Liver (tissue), 3 donors: ENCODE data around the gene CHRM4.
A peak's percentile ranks its signal among the peaks of the same experiment; 100 is the strongest.

Source experiments
- ATF3 ChIP-seq: IDR thresholded peaks from 2 replicates; pipeline ENCODE4 v1.6.1; 2016; ENCODE audit warnings: antibody characterized with exemption
- CTCF ChIP-seq: fragments of 150-350 bp; IDR thresholded peaks from 2 replicates; pipeline ENCODE4 v1.5.1; 2017; ENCODE audit warnings: improper control_type of control experiment, low read depth, low read length; ENCODE audit not compliant: missing input control
- EGR1 ChIP-seq, 2 donors: IDR thresholded peaks; 2 replicates each; pipeline ENCODE4 v1.6.1; 2016 to 2018; ENCODE audit warnings: antibody characterized with exemption in 2 of 2, low read depth in 2 of 2
- FOXA1 ChIP-seq: IDR thresholded peaks from 2 replicates; pipeline ENCODE4 v1.6.1; 2016; ENCODE audit warnings: antibody characterized with exemption
- JUND ChIP-seq, 2 donors: IDR thresholded peaks; 2 replicates each; pipeline ENCODE4 v1.6.1; 2016; ENCODE audit warnings: antibody characterized with exemption in 2 of 2
- RAD21 ChIP-seq, 2 donors: IDR thresholded peaks; 2 replicates each; pipeline ENCODE4 v1.6.1; 2016; ENCODE audit warnings: antibody characterized with exemption in 2 of 2, mild to moderate bottlenecking in 2 of 2
- TAF1 ChIP-seq: conservative IDR thresholded peaks from 2 replicates; pipeline ENCODE4 v1.6.1; 2016; ENCODE audit warnings: antibody characterized with exemption, mild to moderate bottlenecking
- YY1 ChIP-seq: IDR thresholded peaks from 2 replicates; pipeline ENCODE4 v1.6.1; 2016; ENCODE audit warnings: antibody characterized with exemption, mild to moderate bottlenecking
- ZBTB33 ChIP-seq: IDR thresholded peaks from 2 replicates; pipeline ENCODE4 v1.6.1; 2016; ENCODE audit warnings: antibody characterized with exemption
- TF ChIP-seq, protein P1 (sequence below): IDR thresholded peaks from 2 replicates; pipeline ENCODE4 v1.6.1; 2016; ENCODE audit warnings: antibody characterized with exemption
- TF ChIP-seq, protein P2 (sequence below): IDR thresholded peaks from 2 replicates; pipeline ENCODE4 v1.6.1; 2016; ENCODE audit warnings: antibody characterized with exemption, mild to moderate bottlenecking
- donor health status: healthy.
- donor health status: healthy.

GRCh38 chr11:46346886-46347636 is 44.5 kb downstream of the CHRM4 start, which contains the start of gene DGKZ:
- TF ChIP-seq JUND (IDR thresholded peaks at IDR 0.05) (no peak), CTCF (peak; percentile 99), EGR1 (IDR thresholded peaks at IDR 0.05; ENCODE audit: low read depth in 2 of 2) (no peak), ZBTB33 (no peak), TAF1 (no peak), FOXA1 (no peak), ATF3 (no peak), RAD21 (IDR thresholded peaks at IDR 0.05) (peak in 1 of 2 donors; percentile 22), YY1 (no peak)
- TF ChIP-seq, protein P1, sequence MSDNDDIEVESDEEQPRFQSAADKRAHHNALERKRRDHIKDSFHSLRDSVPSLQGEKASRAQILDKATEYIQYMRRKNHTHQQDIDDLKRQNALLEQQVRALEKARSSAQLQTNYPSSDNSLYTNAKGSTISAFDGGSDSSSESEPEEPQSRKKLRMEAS = no peak
- TF ChIP-seq, protein P2, sequence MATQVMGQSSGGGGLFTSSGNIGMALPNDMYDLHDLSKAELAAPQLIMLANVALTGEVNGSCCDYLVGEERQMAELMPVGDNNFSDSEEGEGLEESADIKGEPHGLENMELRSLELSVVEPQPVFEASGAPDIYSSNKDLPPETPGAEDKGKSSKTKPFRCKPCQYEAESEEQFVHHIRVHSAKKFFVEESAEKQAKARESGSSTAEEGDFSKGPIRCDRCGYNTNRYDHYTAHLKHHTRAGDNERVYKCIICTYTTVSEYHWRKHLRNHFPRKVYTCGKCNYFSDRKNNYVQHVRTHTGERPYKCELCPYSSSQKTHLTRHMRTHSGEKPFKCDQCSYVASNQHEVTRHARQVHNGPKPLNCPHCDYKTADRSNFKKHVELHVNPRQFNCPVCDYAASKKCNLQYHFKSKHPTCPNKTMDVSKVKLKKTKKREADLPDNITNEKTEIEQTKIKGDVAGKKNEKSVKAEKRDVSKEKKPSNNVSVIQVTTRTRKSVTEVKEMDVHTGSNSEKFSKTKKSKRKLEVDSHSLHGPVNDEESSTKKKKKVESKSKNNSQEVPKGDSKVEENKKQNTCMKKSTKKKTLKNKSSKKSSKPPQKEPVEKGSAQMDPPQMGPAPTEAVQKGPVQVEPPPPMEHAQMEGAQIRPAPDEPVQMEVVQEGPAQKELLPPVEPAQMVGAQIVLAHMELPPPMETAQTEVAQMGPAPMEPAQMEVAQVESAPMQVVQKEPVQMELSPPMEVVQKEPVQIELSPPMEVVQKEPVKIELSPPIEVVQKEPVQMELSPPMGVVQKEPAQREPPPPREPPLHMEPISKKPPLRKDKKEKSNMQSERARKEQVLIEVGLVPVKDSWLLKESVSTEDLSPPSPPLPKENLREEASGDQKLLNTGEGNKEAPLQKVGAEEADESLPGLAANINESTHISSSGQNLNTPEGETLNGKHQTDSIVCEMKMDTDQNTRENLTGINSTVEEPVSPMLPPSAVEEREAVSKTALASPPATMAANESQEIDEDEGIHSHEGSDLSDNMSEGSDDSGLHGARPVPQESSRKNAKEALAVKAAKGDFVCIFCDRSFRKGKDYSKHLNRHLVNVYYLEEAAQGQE = no peak
